Neural progenitor cell (in vitro differentiated cells): ENCODE measurements around the gene INTS11. TPM values are rescaled to one million over a fixed set of nuclear protein-coding genes. Genes with fewer than 3 reads are reported as not detected.

Experiments
- DNase-seq: peaks from one replicate; pipeline ENCODE4 v3.0.0-alpha.2; 2016; ENCODE audit warnings: low spot score
- H2AFZ ChIP-seq: fragments of 200-600 bp; sonication (generic); replicated peaks from 2 replicates; pipeline ENCODE4 v1.6.1; 2016; ENCODE audit warnings: antibody characterized with exemption
- H3F3A ChIP-seq: fragments of 200-600 bp; sonication (generic); 2 replicates; pipeline ENCODE4 v1.6.1; 2016; ENCODE audit warnings: antibody characterized with exemption, low read depth
- H3K27ac ChIP-seq: fragments of 200-600 bp; sonication (generic); 2 replicates; pipeline ENCODE4 v1.5.1; 2016; ENCODE audit warnings: mild to moderate bottlenecking
- H3K27me3 ChIP-seq: fragments of 200-600 bp; sonication (generic); 2 replicates; pipeline ENCODE4 v1.6.1; 2016; ENCODE audit warnings: mild to moderate bottlenecking, moderate library complexity
- H3K36me3 ChIP-seq: fragments of 200-600 bp; sonication (generic); 2 replicates; pipeline ENCODE4 v1.5.1; 2016
- H3K4me1 ChIP-seq: fragments of 200-600 bp; sonication (generic); 2 replicates; pipeline ENCODE4 v1.6.1; 2016; ENCODE audit warnings: mixed run types
- H3K4me2 ChIP-seq: fragments of 200-600 bp; sonication (generic); 2 replicates; pipeline ENCODE4 v1.6.1; 2016
- H3K4me3 ChIP-seq: fragments of 200-600 bp; sonication (generic); 2 replicates; pipeline ENCODE4 v1.5.1; 2016
- H3K79me2 ChIP-seq: fragments of 200-600 bp; sonication (generic); 2 replicates; pipeline ENCODE4 v1.6.1; 2016; ENCODE audit warnings: low read depth
- H3K9ac ChIP-seq: fragments of 200-600 bp; sonication (generic); 2 replicates; pipeline ENCODE4 v1.6.1; 2016
- H3K9me3 ChIP-seq: fragments of 200-600 bp; sonication (generic); 2 replicates; pipeline ENCODE4 v1.5.1; 2016; ENCODE audit warnings: low read depth
- H4K20me1 ChIP-seq: fragments of 200-600 bp; sonication (generic); 2 replicates; pipeline ENCODE4 v1.6.1; 2016; ENCODE audit warnings: low read depth
- H3K27ac Mint-ChIP-seq: 3 replicates; pipeline ENCODE4 v1.8.0; 2021; ENCODE audit warnings: mixed read lengths
- H3K27me3 Mint-ChIP-seq: 2 replicates; pipeline ENCODE4 v1.8.0; 2022; ENCODE audit warnings: low read depth, mild to moderate bottlenecking, inconsistent platforms, moderate library complexity, mixed read lengths; ENCODE audit not compliant: insufficient read depth
- H3K36me3 Mint-ChIP-seq: 3 replicates; pipeline ENCODE4 v1.8.0; 2021; ENCODE audit warnings: mixed read lengths
- H3K4me1 Mint-ChIP-seq: 3 replicates; pipeline ENCODE4 v1.8.0; 2021; ENCODE audit warnings: mixed read lengths
- H3K4me3 Mint-ChIP-seq: 3 replicates; pipeline ENCODE4 v1.8.0; 2021; ENCODE audit warnings: mild to moderate bottlenecking, moderate library complexity, mixed read lengths
- H3K9me3 Mint-ChIP-seq: 3 replicates; pipeline ENCODE4 v1.8.0; 2020; ENCODE audit warnings: mixed read lengths
- CTCF ChIP-seq: fragments of 200-600 bp; sonication (generic); IDR thresholded peaks from 2 replicates; pipeline ENCODE4 v1.5.1; 2017; ENCODE audit warnings: antibody characterized with exemption, mild to moderate bottlenecking
- EZH2 ChIP-seq: fragments of 200-600 bp; sonication (generic); IDR thresholded peaks from 2 replicates; pipeline ENCODE4 v1.6.1; 2017; ENCODE audit warnings: antibody characterized with exemption, mild to moderate bottlenecking, moderate library complexity
- EZH2phosphoT487 ChIP-seq: fragments of 200-600 bp; sonication (generic); IDR thresholded peaks from 2 replicates; pipeline ENCODE4 v1.6.1; 2017; ENCODE audit warnings: antibody characterized with exemption
- total RNA-seq: library from RNA; depleted of rRNA; stranded (reverse); fragments of >200 nt; gene quantifications from 2 replicates; pipeline ENCODE4 v1.2.3, GENCODE V29; 2015; ENCODE audit warnings: low replicate concordance

The INTS11 gene
- total RNA-seq, 1 donor from 2014 or later = 62.4 TPM

- Mint-ChIP-seq H3K4me1 (peaks cover 3% of the 10 kb centered on the region), H3K36me3 (no peaks in the 10 kb centered on the region)
- H4K20me1 ChIP-seq = peaks cover 49% of the 10 kb centered on the region
Measured at GRCh38 chr1:1299686-1300351, 24.6 kb downstream of the INTS11 start.

GRCh38 chr1:1298861-1299685 is 25.4 kb downstream of the INTS11 start:
- H3K9me3 ChIP-seq = no peaks in the 10 kb centered on the region
- H3K27ac ChIP-seq = no peak overlapping the region
- DNase-seq = peak; percentile 89
- no peak for TF ChIP-seq EZH2
- no peak for TF ChIP-seq CTCF
- no peak for TF ChIP-seq EZH2phosphoT487
- H3K79me2 ChIP-seq = no peaks in the 10 kb centered on the region
- H4K20me1 ChIP-seq = peaks cover 42% of the 10 kb centered on the region
- H3K4me1 Mint-ChIP-seq = no peaks in the 10 kb centered on the region
- H3K27me3 Mint-ChIP-seq = no peaks in the 10 kb centered on the region
- no peaks in the 10 kb centered on the region for H3K36me3 ChIP-seq
- H3K27ac Mint-ChIP-seq = no peak overlapping the region
- no peak overlapping the region for H2AFZ ChIP-seq
- H3K9me3 Mint-ChIP-seq = no peaks in the 10 kb centered on the region
- H3K4me3 ChIP-seq = no peak overlapping the region
- H3K4me3 Mint-ChIP-seq = no peak overlapping the region
- no peak overlapping the region for H3K4me2 ChIP-seq
- no peaks in the 10 kb centered on the region for H3F3A ChIP-seq
- no peak overlapping the region for H3K9ac ChIP-seq
- H3K4me1 ChIP-seq = no peaks in the 10 kb centered on the region
- no peaks in the 10 kb centered on the region for H3K27me3 ChIP-seq
- no peaks in the 10 kb centered on the region for H3K36me3 Mint-ChIP-seq

More at GRCh38 chr1:1299686-1300351, 24.6 kb downstream of the INTS11 start:
- peaks cover 6% of the 10 kb centered on the region for H3F3A ChIP-seq
- Mint-ChIP-seq H3K27ac (no peak overlapping the region), H3K9me3 (no peaks in the 10 kb centered on the region), H3K27me3 (peaks cover 2% of the 10 kb centered on the region), H3K4me3 (no peak overlapping the region)
- no peak overlapping the region for H2AFZ ChIP-seq
- H3K9ac ChIP-seq = no peak overlapping the region
- H3K27ac ChIP-seq = no peak overlapping the region
- H3K4me3 ChIP-seq = no peak overlapping the region
- H3K79me2 ChIP-seq = no peaks in the 10 kb centered on the region
- DNase-seq = peak; percentile 31
- H3K4me1 ChIP-seq = peaks cover 5% of the 10 kb centered on the region
- H3K4me2 ChIP-seq = no peak overlapping the region
- H3K36me3 ChIP-seq = no peaks in the 10 kb centered on the region
- TF ChIP-seq CTCF = peak; percentile 47
- no peak for TF ChIP-seq EZH2
- TF ChIP-seq EZH2phosphoT487 = no peak
- H3K27me3 ChIP-seq = no peaks in the 10 kb centered on the region
- H3K9me3 ChIP-seq = no peaks in the 10 kb centered on the region

- Histone ChIP-seq H3F3A (no peaks in the 10 kb centered on the region), H3K36me3 (no peaks in the 10 kb centered on the region), H3K4me3 (no peak overlapping the region), H3K27me3 (no peaks in the 10 kb centered on the region), H4K20me1 (peaks cover 38% of the 10 kb centered on the region), H3K27ac (no peak overlapping the region), H3K9ac (no peak overlapping the region), H3K9me3 (no peaks in the 10 kb centered on the region), H2AFZ (no peak overlapping the region), H3K4me2 (no peak overlapping the region), H3K4me1 (no peaks in the 10 kb centered on the region), H3K79me2 (no peaks in the 10 kb centered on the region)
- H3K27me3 Mint-ChIP-seq = no peaks in the 10 kb centered on the region
- TF ChIP-seq EZH2phosphoT487 = no peak
- no peak for TF ChIP-seq CTCF
- no peak for TF ChIP-seq EZH2
- no peaks in the 10 kb centered on the region for H3K36me3 Mint-ChIP-seq
- DNase-seq = no peak
- H3K27ac Mint-ChIP-seq = no peak overlapping the region
- H3K4me1 Mint-ChIP-seq = no peaks in the 10 kb centered on the region
- H3K9me3 Mint-ChIP-seq = no peaks in the 10 kb centered on the region
- H3K4me3 Mint-ChIP-seq = no peak overlapping the region
Measured at GRCh38 chr1:1297802-1298424, 26.5 kb downstream of the INTS11 start.
